ENCODE results near the gene KHK. TPM values are rescaled to one million over a fixed set of nuclear protein-coding genes. Genes with fewer than 3 reads are reported as not detected.

Gene KHK
- total RNA-seq, 2 experiments from 2014 or later, result 13.1 to 13.7 TPM

DNA sequence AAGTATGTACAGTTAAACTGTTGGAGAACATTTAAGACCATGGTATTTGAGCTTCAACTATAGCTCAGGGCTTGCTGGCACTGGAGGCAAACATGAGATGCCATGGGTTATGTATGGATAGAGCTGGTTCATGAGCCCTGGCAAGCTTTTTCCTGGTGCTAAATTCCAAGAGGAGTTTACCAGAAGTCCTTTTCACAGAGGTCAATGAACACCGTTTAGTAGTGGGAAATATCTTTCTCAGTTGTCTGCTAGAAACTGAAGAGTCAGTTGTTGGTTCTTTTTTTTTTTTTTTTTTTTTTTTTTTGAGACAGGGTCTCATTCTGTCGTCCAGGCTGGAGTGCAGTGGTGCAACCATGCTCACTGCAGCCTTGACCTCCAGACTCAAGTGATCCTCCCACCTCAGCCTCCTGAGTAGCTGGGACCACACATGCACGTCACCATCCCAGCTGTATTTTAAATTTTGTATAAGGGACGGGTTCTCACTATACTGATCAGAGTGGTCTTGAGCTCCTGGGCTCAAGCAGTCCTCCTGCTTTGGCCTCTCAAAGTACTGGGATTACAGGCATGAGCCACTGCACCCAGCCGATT, 1.3 kb downstream of the KHK start:
- Mint-ChIP-seq H3K4me3 (peak overlapping the region; percentile 89), H3K27me3 (no peaks in the 10 kb centered on the region), H3K27ac (peak overlapping the region; percentile 42), H3K36me3 (no peaks in the 10 kb centered on the region), H3K4me1 (peaks cover 23% of the 10 kb centered on the region), H3K9me3 (no peaks in the 10 kb centered on the region)
- POLR2A ChIA-PET, result interaction anchor here (0.6 to 10.4 kb wide), 11 partner anchors 8 to 1410 kb away, joined by 3 to 113 read pairs (median 3); partner anchors contain the start of genes AGBL5, ATRAID, MPV17 and OST4
- DNase-seq (no peak), ATAC-seq (ENCODE audit: low read depth) (no peak)

DNA sequence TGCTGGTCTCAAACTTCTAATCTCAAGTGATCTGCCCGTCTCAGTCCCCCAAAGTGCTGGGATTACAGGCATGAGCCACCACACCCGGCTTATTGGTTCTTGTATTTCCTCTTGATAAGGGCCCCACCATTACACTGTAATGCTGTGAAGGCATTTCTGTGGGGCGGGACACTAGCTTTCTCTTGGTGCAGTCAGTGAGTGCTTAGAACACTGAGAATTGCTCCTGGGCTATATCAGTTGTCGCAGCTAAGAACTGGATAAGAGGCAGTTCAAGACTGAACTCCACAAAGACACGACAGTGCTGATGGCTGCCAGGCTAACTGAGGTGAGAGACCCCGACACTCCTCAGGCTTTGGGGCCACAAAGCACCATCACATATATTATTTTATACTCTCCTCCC, 2.1 kb downstream of the KHK start:
- H3K4me3 Mint-ChIP-seq, result no peak overlapping the region
- no peak for DNase-seq
- peaks cover 23% of the 10 kb centered on the region for H3K4me1 Mint-ChIP-seq
- H3K27me3 Mint-ChIP-seq, result no peaks in the 10 kb centered on the region
- POLR2A ChIA-PET, result interaction anchor here (0.6 to 10.4 kb wide), 8 partner anchors 16 to 1411 kb away, joined by 3 to 113 read pairs (median 3); partner anchors contain the start of genes ABHD1, AGBL5, ATRAID and OST4
- H3K36me3 Mint-ChIP-seq, result no peaks in the 10 kb centered on the region
- no peak for ATAC-seq (ENCODE audit: low read depth)
- no peak overlapping the region for H3K27ac Mint-ChIP-seq
- H3K9me3 Mint-ChIP-seq, result no peaks in the 10 kb centered on the region

DNA sequence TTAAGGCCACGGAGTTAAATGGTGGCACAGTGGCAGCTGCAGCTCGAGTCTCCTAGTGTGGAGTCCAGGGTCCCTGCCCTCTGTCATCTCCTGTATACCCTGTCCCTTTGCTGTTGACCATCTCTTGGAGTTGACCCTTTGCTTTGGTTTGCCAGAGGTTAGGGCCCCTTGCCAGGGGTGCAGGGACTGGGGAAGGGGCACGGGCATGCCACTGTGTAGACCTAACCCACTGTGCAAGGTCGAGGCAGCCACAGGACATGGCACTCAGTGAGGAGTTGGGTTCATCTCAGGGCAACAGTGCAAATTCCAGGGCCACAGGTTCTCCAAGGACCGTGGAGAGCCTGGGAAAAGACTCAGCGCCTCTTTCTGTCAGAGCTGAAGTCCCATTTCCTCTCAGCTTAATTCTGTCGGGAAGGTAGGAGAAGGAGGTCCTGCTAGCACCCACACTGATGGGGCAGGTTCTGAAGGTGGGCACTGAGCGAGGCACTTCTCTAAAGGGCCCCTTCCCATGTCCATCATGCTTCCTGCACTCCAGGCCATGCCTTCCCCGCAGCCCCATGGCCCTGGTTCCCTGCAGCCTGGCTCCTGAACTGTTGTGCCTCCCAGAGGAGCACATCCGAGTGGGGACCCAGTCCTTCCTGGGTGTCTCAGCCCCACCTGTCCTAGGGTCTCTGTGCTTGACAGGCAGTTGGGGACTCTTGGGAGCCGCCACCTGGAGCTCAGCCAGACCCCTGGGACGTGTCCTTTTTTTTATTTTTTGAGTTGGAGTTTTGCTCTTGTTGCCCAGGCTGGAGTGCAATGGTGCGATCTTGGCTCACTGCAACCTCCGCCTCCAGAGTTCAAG, 2.8 kb downstream of the KHK start:
- H3K27ac Mint-ChIP-seq, result no peak overlapping the region
- no peaks in the 10 kb centered on the region for H3K9me3 Mint-ChIP-seq
- H3K27me3 Mint-ChIP-seq, result no peaks in the 10 kb centered on the region
- H3K36me3 Mint-ChIP-seq, result no peaks in the 10 kb centered on the region
- POLR2A ChIA-PET, result interaction anchor here (0.7 to 10.4 kb wide), 8 partner anchors 16 to 502 kb away, joined by 3 to 113 read pairs (median 3); partner anchors contain the start of genes ABHD1, ATRAID, OST4 and PREB
- ATAC-seq (ENCODE audit: low read depth) (no peak), DNase-seq (no peak)
- H3K4me3 Mint-ChIP-seq, result no peak overlapping the region
- peaks cover 18% of the 10 kb centered on the region for H3K4me1 Mint-ChIP-seq

DNA sequence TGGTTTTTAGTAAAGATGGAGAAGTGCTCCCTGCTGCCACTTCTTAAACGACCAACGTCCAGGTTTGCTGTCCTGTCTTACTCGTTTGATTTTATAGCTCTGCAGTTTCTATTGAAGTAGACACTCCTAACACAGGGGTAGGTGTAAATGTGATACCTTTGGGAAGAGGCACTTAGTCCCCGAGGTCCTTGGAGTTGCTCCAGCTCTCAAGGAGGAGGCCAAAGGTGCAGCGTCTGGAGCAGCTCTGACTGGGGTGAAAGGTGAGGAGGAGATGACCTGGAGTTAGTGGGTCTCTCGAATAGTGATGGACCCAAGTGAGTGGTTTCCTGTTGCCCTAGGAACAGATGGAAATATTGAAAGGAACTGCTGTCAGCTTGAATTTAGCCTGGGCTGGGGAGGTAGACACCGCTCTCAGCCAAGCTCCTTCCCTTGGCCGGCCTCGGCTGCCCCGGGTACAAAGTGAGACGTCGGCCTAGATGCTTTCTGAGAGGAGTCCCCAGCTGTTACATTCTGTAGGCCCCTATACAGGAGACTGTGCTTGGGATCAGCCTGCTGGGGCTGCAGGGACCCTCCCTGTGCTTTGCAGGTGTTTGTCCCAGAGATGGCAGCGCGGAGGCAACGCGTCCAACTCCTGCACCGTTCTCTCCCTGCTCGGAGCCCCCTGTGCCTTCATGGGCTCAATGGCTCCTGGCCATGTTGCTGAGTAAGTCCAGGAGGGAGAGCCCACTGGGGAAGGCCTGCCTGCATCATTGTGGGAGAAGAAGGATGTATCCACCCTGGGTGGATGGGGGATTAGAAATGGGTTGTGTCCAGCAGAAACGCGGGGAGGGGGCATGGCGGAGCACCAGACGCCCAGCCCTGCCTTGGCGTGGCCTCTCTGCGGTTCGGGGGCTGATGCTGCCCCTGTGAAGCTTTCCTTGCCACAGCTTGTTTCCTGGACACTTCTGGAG, 5.4 kb downstream of the KHK start:
- Mint-ChIP-seq H3K4me3 (no peak overlapping the region), H3K4me1 (peaks cover 13% of the 10 kb centered on the region), H3K27me3 (no peaks in the 10 kb centered on the region), H3K9me3 (no peaks in the 10 kb centered on the region), H3K36me3 (no peaks in the 10 kb centered on the region), H3K27ac (no peak overlapping the region)
- POLR2A ChIA-PET, result interaction anchor here (0.5 to 0.7 kb wide), 3 partner anchors 21 to 120 kb away, joined by 3 read pairs; partner anchors contain the start of genes ATRAID, OST4 and SLC5A6
- no peak for DNase-seq
- ATAC-seq (ENCODE audit: low read depth), result no peak

DNA sequence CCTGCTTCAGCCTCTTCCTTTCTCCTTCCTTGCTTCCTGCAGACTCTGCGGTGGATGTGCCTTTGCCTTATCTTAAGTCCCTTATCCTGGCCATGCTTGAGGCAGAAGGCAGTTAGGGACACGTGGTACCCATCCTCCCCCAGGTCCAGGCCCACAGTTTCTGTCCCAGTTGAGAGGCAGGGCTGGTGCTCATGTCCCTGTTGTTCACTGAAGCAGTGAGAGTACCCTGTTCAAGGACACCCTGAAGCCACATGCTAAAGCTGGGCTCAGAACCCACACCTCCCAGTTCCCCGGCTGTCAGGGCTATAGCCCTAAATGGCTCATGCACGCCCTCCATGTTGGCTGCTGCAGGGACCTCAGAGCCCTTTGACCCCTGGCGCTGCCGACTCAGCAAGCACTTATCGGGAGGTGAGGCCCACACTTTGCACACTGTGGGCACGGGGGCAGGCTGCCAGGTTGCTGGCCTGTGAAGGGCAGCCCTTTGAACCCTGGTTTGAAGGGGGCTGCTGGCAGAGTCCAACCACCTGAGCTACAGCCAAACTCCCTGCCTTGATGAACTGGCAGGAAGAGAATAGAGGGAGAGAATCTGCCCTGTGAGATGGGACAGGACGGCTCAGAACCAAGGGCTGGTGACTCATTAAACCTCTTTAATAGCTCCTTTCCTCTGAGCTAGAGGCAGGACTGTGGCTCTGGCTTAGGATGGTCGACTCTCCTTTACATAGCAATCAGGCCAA, 6.3 kb downstream of the KHK start:
- ATAC-seq (ENCODE audit: low read depth) (no peak), DNase-seq (no peak)
- Mint-ChIP-seq H3K4me3 (no peak overlapping the region), H3K27ac (no peak overlapping the region), H3K4me1 (peaks cover 8% of the 10 kb centered on the region), H3K9me3 (no peaks in the 10 kb centered on the region), H3K36me3 (no peaks in the 10 kb centered on the region), H3K27me3 (no peaks in the 10 kb centered on the region)
- POLR2A ChIA-PET, result no interaction called here

DNA sequence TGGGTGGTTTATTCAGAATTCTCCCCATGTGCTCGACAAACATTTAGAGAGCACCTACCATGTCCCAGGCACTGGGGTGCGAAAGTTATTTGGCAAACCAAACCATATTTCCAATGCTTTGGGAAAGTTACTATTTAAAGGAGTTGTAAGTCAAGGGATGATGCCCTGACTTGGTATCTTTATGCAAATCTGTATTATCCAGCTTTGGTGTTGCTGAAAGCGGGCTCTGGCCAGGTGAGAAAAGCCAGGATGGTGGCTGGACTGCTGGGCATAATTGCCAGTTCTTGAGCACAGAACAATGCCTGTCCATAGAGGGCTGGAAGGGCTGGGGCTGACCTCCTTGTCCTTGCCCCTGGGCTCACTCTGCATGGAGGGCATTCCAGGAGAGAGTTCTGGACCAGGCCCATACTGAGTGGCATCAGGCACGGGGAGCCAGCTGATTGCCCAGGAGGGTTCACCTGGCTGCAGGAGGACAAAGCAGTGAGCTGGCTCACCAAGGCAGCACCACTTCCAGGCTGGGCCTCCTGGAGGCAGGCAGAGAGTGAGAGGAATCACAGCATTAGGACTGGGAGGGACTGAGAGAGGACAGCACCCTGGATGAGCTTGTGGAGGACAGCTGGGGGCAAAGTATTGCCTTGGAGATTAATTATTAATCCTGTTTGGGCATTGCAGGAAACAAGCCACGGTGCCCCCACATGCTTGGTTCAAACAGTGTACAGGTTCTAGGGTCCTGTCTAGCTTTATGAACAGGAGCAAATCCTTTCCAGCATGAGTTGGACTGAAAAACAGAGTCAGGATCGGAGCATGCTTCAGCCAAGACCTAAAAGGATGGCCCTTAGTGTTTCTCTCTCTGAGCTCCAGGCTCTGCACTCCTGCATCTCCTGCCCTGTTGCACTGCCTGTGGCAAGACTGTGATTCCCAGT, 7.1 kb downstream of the KHK start:
- Mint-ChIP-seq H3K27me3 (no peaks in the 10 kb centered on the region), H3K27ac (no peak overlapping the region), H3K4me1 (peaks cover 8% of the 10 kb centered on the region), H3K4me3 (no peak overlapping the region), H3K9me3 (no peaks in the 10 kb centered on the region), H3K36me3 (no peaks in the 10 kb centered on the region)
- no peak for ATAC-seq (ENCODE audit: low read depth)
- POLR2A ChIA-PET, result no interaction called here
- DNase-seq, result no peak

DNA sequence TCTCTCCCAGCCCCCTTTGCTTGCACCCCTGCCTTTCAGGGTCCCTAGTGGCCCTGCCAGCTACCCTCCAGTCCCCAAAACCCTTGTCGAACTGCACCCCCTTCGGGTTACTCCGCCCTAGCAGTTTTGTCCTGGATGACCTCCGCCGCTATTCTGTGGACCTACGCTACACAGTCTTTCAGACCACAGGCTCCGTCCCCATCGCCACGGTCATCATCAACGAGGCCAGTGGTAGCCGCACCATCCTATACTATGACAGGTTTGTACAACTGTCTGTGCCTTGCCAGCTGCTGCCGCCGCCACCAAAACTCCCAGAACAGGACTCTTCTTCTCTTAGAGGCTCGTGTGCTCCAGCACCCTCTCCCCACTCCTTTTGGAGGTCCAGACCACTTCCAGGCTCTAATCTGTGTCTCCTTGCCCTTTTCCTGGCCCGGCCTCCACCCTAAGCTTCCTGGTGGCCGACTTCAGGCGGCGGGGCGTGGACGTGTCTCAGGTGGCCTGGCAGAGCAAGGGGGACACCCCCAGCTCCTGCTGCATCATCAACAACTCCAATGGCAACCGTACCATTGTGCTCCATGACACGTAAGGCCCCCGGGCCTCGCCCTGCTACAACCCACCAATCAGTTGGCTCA, 7.9 kb downstream of the KHK start:
- Mint-ChIP-seq H3K4me1 (peaks cover 8% of the 10 kb centered on the region), H3K27ac (no peak overlapping the region), H3K27me3 (no peaks in the 10 kb centered on the region), H3K9me3 (no peaks in the 10 kb centered on the region), H3K4me3 (no peak overlapping the region), H3K36me3 (no peaks in the 10 kb centered on the region)
- DNase-seq (no peak), ATAC-seq (ENCODE audit: low read depth) (no peak)
- POLR2A ChIA-PET, result no interaction called here

DNA sequence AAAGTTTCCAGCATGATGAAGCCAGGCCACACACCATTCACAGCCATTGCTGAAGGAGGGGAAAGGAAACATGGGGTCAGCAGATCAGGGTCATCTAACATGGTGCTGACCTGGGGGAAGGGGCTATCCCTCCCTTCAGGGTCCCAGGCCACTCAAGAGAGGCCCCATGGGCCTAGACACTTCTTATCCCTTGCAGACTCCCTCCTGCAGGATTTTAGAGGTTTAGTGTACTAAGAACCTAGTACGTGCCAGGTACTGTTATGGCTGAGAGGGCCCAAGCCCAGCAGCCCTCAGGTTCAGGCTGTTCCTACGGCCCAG, 8.8 kb downstream of the KHK start:
- POLR2A ChIA-PET, result no interaction called here
- H3K4me1 Mint-ChIP-seq, result peaks cover 5% of the 10 kb centered on the region
- DNase-seq, result no peak
- H3K27ac Mint-ChIP-seq, result no peak overlapping the region
- H3K36me3 Mint-ChIP-seq, result no peaks in the 10 kb centered on the region
- H3K27me3 Mint-ChIP-seq, result no peaks in the 10 kb centered on the region
- ATAC-seq (ENCODE audit: low read depth), result no peak
- no peaks in the 10 kb centered on the region for H3K9me3 Mint-ChIP-seq
- H3K4me3 Mint-ChIP-seq, result no peak overlapping the region

DNA sequence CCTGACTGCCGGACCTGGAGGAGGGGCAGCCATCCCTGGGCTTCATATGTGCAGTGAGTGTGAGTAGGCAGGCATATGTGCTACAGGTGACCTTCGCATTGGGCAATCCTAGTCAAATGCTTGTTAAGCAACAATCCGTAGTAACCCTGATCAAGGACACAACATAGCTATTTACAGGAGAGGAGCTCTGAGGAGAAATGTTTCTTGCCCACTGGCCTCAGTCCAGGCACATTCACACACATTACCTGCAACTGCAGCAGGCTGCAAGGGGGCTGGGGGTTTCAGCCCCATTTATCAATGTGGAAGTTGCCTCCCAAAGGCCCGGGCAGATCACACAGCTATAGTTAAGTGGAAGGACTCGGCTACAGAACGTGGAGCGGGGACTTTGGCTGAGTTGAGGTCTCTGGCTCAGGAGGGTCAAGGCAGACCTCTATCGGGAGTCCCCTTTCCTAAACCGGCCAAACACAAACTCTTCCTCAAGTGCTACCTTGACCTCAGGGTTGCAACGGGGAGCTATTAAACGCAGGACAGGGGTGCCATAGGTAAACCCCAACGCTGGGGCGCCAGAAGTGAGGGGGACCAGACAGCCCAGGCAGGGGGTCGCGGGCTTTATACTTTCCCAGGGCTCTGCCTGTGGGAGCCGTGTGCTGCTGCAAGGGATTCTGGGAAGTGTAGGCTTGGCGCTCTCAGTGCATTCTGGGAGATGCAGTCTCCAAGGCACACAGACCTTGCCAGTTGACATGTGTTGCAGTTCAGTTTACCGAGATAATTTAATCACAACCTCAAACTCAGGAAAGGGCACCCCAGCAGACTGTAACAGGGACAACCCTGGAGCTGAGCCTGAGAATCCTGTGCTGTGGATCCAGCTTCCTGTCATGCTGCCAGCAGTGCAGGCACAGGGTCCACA, 9.4 kb downstream of the KHK start:
- DNase-seq, result peak; percentile 48
- Mint-ChIP-seq H3K27ac (peak overlapping the region; percentile 57), H3K36me3 (no peaks in the 10 kb centered on the region), H3K9me3 (no peaks in the 10 kb centered on the region), H3K4me3 (peak overlapping the region; percentile 46), H3K4me1 (peaks cover 5% of the 10 kb centered on the region), H3K27me3 (no peaks in the 10 kb centered on the region)
- peak; percentile 76 for ATAC-seq (ENCODE audit: low read depth)
- POLR2A ChIA-PET, result interaction anchor here (0.8 to 1.1 kb wide), 3 partner anchors 9 to 227 kb away, joined by 3 to 4 read pairs (median 3); partner anchors contain the start of genes KHK and MPV17

DNA sequence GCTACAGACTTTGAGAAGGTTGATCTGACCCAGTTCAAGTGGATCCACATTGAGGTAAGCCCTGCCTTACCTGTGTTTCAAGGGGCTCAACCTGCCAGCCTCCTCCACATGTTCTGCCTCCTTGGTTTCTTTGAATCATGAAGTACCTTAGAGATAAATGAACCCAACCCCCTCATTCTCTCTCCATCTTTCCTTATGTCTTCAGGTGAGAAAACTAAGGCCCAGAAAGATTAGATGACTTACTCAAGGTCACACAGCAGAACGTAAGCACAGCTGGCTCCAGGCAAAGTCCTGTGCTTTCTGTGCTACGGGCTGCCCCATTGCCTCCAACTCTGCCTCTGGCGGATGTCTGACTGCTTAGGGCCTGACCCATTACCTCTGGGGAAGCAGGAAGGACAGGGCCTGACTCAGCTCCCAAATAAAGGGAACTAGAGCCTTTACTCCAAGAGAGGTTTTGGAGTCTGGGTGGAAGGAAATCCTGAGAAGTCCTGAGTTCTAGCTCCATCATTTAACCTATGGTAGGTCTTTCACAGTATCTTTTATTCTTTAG, 10.3 kb downstream of the KHK start:
- H3K36me3 Mint-ChIP-seq, result no peaks in the 10 kb centered on the region
- no peak overlapping the region for H3K4me3 Mint-ChIP-seq
- no peaks in the 10 kb centered on the region for H3K27me3 Mint-ChIP-seq
- ATAC-seq (ENCODE audit: low read depth), result no peak
- peaks cover 5% of the 10 kb centered on the region for H3K4me1 Mint-ChIP-seq
- POLR2A ChIA-PET, result interaction anchor here (0.9 to 1.1 kb wide), 2 partner anchors 9 to 226 kb away, joined by 3 to 4 read pairs; partner anchors contain the start of genes KHK and MPV17
- no peaks in the 10 kb centered on the region for H3K9me3 Mint-ChIP-seq
- peak overlapping the region; percentile 18 for H3K27ac Mint-ChIP-seq
- DNase-seq, result no peak
